Measurements from ENCODE around the gene PCCA. TPM values are rescaled to one million over a fixed set of nuclear protein-coding genes. Genes with fewer than 3 reads are reported as not detected.
"Not testable (repeated sequence)": the region's sequence is repeated elsewhere in the genome, so short reads cannot be mapped to it uniquely, and the experiment has no call there.

The PCCA gene
- total and polyA plus RNA-seq, 4 donors, result 30.1 to 160 (median 76.3) TPM

DNA sequence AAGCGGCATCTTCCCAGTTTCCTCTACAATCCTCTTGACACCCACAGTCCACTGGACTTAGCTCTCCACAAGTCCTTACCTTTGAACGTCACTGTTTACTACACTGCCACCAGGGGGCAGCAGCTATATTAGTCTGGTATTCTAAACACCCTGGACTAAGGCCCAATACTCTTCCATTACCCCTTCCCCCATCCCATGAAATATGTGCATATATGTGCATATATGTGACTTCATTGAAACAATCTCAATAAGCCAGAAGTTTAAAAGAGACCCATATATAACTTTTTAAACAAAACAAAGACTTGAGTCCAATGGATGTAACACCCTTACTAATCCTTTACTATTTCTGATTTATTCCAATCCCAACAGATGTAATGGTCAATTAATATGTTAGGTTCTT, 484.2 kb downstream of the PCCA start:
- Histone ChIP-seq H3K4me3 (ENCODE audit: low read depth in 1 of 3, low read length in 3 of 3) (no peak overlapping the region), H3K4me1 (ENCODE audit: control insufficient read depth in 4 of 4, insufficient read depth in 4 of 4, low read length in 3 of 4) (no peaks in the 10 kb centered on the region), H3K9ac (ENCODE audit: low read depth in 1 of 2, low read length in 2 of 2) (no peak overlapping the region), H3K9me3 (ENCODE audit: control insufficient read depth in 4 of 4, low read length in 3 of 4) (no peaks in the 10 kb centered on the region), H3K36me3 (ENCODE audit: control insufficient read depth in 4 of 4, insufficient read depth in 3 of 4, low read depth in 1 of 4, low read length in 3 of 4) (no peaks in the 10 kb centered on the region), H3K27me3 (ENCODE audit: control insufficient read depth in 4 of 4, insufficient read depth in 4 of 4, low read length in 3 of 4) (no peaks in the 10 kb centered on the region), H3K27ac (ENCODE audit: low read depth in 1 of 2, low read length in 2 of 2) (no peak overlapping the region)
- DNase-seq (ENCODE audit: low spot score), result peak; percentile 76
- WGBS, result 23% methylated on average over 2 of the region's 2 CpGs
- no peak for TF ChIP-seq SP1 (IDR thresholded peaks at IDR 0.05)
- TF ChIP-seq, protein P1, sequence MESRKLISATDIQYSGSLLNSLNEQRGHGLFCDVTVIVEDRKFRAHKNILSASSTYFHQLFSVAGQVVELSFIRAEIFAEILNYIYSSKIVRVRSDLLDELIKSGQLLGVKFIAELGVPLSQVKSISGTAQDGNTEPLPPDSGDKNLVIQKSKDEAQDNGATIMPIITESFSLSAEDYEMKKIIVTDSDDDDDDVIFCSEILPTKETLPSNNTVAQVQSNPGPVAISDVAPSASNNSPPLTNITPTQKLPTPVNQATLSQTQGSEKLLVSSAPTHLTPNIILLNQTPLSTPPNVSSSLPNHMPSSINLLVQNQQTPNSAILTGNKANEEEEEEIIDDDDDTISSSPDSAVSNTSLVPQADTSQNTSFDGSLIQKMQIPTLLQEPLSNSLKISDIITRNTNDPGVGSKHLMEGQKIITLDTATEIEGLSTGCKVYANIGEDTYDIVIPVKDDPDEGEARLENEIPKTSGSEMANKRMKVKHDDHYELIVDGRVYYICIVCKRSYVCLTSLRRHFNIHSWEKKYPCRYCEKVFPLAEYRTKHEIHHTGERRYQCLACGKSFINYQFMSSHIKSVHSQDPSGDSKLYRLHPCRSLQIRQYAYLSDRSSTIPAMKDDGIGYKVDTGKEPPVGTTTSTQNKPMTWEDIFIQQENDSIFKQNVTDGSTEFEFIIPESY (IDR thresholded peaks at IDR 0.05), result no peak
- TF ChIP-seq GABPA (IDR thresholded peaks at IDR 0.05 in 1 of 2, conservative IDR thresholded peaks at IDR 0.05 in 1 of 2), result no peak
- TF ChIP-seq RAD21 (IDR thresholded peaks at IDR 0.05), result peak; percentile 75 to 87
- no peak for TF ChIP-seq TAF1 (conservative IDR thresholded peaks at IDR 0.05)
- TF ChIP-seq FOXA2 (IDR thresholded peaks at IDR 0.05), result no peak
- no peak for TF ChIP-seq YY1 (IDR thresholded peaks at IDR 0.05)
- TF ChIP-seq JUND (IDR thresholded peaks at IDR 0.05), result no peak
- peak; percentile 56 to 73 for TF ChIP-seq HNF4A (conservative IDR thresholded peaks at IDR 0.05)
- TF ChIP-seq FOXA1 (IDR thresholded peaks at IDR 0.05), result no peak
- peak; percentile 21 for TF ChIP-seq HNF4G (IDR thresholded peaks at IDR 0.05)
- TF ChIP-seq, protein P2, sequence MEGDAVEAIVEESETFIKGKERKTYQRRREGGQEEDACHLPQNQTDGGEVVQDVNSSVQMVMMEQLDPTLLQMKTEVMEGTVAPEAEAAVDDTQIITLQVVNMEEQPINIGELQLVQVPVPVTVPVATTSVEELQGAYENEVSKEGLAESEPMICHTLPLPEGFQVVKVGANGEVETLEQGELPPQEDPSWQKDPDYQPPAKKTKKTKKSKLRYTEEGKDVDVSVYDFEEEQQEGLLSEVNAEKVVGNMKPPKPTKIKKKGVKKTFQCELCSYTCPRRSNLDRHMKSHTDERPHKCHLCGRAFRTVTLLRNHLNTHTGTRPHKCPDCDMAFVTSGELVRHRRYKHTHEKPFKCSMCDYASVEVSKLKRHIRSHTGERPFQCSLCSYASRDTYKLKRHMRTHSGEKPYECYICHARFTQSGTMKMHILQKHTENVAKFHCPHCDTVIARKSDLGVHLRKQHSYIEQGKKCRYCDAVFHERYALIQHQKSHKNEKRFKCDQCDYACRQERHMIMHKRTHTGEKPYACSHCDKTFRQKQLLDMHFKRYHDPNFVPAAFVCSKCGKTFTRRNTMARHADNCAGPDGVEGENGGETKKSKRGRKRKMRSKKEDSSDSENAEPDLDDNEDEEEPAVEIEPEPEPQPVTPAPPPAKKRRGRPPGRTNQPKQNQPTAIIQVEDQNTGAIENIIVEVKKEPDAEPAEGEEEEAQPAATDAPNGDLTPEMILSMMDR (IDR thresholded peaks at IDR 0.05; ENCODE audit: low read depth, low read length, missing input control), result peak; percentile 69
- TF ChIP-seq, protein P3, sequence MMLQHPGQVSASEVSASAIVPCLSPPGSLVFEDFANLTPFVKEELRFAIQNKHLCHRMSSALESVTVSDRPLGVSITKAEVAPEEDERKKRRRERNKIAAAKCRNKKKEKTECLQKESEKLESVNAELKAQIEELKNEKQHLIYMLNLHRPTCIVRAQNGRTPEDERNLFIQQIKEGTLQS (IDR thresholded peaks at IDR 0.05), result no peak
- TF ChIP-seq, protein P4, sequence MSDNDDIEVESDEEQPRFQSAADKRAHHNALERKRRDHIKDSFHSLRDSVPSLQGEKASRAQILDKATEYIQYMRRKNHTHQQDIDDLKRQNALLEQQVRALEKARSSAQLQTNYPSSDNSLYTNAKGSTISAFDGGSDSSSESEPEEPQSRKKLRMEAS (IDR thresholded peaks at IDR 0.05), result no peak
- TF ChIP-seq EGR1 (IDR thresholded peaks at IDR 0.05; ENCODE audit: low read depth in 2 of 2), result no peak
- no peak for TF ChIP-seq RXRA (IDR thresholded peaks at IDR 0.05)

DNA sequence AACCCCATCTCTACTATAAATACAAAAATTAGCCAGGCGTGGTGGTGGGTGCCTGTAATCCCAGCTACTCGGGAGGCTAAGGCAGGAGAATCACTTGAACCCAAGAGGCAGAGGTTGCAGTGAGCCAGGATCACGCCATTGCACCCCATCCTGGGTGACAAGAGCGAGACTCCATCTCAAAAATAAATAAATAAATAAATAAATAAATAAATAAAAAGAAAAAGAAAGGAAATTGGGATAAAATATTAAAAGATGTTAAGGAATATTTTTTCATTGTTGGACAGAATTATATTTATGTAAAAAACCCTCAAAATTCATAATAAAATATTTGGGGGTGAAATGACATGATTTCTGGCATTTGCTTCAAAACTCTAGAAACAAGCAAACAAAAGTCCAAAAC, 488.3 kb downstream of the PCCA start:
- not testable (repeated sequence) for H3K4me1 ChIP-seq (ENCODE audit: control insufficient read depth in 4 of 4, insufficient read depth in 4 of 4, low read length in 3 of 4); H3K4me3 ChIP-seq (ENCODE audit: low read depth in 1 of 3, low read length in 3 of 3); H3K9me3 ChIP-seq (ENCODE audit: control insufficient read depth in 4 of 4, low read length in 3 of 4); H3K36me3 ChIP-seq (ENCODE audit: control insufficient read depth in 4 of 4, insufficient read depth in 3 of 4, low read depth in 1 of 4, low read length in 3 of 4); H3K9ac ChIP-seq (ENCODE audit: low read depth in 1 of 2, low read length in 2 of 2); DNase-seq (ENCODE audit: low spot score); H3K27me3 ChIP-seq (ENCODE audit: control insufficient read depth in 4 of 4, insufficient read depth in 4 of 4, low read length in 3 of 4); H3K27ac ChIP-seq (ENCODE audit: low read depth in 1 of 2, low read length in 2 of 2)
- WGBS, result 97% methylated on average over 4 of the region's 4 CpGs

Small RNAs within 50 kb of the gene (small RNA-seq; reads per million reads assigned to genes)
- not detected for gene AL356575.1

Other genes with a start within 250 kb of the PCCA start
- not detected for gene ZIC5, start 117.3 kb upstream of the PCCA start, total RNA-seq
- gene ZIC5, start 117.3 kb upstream of the PCCA start, polyA plus RNA-seq, result not detected
- gene ZIC2, start 107.3 kb upstream of the PCCA start, total RNA-seq, result not detected
- not detected for gene ZIC2, start 107.3 kb upstream of the PCCA start, polyA plus RNA-seq

All from liver (tissue), 10 donors.